ENCODE measurements around the gene KAZALD1.

The KAZALD1 gene

DNA sequence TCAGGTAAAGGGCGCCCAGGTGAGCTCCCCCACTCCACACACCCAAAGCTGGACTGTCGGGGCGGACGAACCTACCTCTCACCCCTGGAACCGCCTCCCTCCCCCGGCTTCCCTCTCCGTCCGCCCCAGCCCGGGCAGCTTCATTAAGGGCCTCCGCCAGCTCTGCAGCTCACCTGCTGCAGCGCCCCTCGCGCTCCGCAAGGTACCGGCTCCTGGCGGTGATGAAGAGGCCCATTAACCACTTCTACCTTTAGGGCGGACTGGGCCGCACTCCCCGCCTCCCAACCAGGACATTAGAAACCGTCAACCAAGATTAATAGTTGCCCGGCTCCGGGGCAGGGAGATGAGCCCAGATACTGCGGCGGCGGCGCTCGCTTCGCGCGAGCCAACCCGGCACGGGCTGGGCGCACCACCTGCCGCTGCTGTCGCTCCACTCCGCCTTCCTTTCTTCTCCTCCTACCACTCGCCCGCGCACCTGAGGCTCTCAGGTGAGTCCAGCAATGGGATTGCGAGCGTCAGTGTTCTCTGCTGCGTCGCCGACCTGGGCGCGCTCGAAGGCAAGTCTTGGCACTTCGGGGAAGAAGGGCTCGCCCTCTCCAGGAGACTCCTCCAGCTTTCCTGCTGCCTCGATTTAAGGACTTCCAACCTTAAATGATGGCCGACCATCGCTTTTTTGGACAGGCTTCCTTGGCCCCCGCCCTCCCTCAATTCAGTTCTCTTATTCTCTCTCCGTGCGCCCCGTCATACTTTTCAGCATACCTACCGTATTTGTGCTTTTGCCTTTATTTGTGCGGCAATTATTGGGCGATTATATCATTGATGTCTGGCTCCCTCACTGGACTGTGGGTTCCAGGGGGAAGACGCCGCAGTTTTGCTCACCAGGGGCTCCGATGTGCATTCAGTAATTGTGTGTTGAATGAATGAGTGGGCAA lies 13.6 kb upstream of the KAZALD1 start:
- DNase-seq: no peak

DNA sequence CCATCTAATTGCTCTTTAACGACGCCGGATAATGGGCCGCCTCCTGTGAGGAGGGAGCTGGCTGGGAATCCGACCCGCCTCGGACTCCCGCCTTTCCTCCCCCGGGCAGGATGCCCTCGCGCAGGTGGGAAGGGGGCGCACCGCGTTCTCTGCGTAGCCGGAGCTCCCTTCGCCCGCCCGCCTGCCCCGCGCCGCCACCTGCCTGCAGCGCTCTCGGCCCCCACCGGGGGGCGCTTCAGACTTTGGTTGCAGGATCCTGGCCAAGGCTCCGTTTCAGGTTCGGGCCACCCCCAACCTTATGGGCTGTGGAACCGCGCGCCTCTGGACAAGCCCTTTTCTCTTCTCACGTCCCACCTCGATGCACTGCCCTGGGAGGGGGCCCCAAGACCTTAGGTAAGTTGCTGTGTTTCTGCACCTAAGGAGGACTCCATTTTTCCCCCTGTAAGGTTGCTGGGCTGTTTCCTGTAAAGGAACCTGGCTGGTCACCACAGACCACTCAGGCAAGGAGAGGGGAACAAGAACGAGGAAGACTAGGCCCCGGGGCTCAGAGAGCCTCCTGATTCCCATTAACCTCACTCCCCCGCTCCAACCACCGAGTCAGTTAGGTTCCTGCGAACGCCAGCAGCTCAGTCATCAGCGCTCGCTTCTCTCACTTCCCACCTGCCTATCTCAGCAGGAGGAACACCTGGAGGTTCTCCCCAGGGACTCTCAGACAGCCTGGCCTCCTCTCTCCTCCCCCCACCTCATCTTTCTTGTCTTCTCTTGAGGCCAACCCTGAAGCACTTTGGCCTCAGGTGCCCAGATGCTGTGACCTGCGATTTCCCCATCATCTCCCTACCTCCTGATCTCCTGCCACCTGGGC lies 11.3 kb upstream of the KAZALD1 start:
- peak; percentile 78 for DNase-seq

DNA sequence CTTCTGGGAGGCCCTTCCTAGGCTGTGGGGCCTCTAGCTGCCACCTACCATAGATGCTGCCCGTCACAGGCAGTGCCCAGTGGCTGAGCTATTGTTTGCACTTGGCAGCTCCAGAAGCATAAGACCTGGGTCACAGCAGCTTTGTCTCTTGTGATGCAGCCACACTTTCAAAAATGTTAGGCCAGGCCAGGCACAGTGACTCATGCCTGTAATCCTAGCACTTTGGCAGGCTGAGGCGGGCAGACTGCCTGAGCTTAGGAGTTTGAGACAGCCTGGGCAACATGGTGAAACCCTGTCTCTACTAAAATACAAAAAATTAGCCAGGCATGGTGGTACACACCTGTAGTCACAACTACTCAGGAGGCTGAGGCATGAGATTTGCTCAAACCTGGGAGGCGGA lies 9.5 kb upstream of the KAZALD1 start:
- DNase-seq: no peak

- no peak for DNase-seq
Observed at GRCh38 chr10:101053516-101053915, 8.3 kb upstream of the KAZALD1 start.

- no peak for DNase-seq
Observed at GRCh38 chr10:101054351-101054750, 7.4 kb upstream of the KAZALD1 start.

DNA sequence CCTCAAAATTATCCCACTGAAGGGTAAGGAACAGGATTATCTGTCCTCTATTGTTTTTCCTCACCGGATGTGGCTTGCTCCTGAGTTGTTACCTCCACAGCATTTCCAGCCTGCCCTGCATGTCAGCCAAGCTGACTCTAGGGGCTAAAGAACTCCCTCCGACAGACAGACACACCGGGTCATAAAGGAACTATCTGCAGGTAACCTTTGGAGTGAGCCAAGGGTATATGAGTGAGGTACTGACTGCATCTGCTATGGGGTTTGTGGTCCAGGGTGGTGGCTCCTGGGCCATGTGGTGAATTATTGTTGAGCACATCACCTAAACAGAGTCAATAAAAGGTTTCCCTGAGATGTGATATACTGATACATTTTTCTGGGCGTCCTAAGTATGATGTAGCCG lies 6.9 kb upstream of the KAZALD1 start:
- no peak for DNase-seq

GRCh38 chr10:101055411-101055810 lies 6.4 kb upstream of the KAZALD1 start:
- DNase-seq: no peak

- DNase-seq: no peak
Observed at GRCh38 chr10:101056365-101057151, 5.2 kb upstream of the KAZALD1 start.

DNA sequence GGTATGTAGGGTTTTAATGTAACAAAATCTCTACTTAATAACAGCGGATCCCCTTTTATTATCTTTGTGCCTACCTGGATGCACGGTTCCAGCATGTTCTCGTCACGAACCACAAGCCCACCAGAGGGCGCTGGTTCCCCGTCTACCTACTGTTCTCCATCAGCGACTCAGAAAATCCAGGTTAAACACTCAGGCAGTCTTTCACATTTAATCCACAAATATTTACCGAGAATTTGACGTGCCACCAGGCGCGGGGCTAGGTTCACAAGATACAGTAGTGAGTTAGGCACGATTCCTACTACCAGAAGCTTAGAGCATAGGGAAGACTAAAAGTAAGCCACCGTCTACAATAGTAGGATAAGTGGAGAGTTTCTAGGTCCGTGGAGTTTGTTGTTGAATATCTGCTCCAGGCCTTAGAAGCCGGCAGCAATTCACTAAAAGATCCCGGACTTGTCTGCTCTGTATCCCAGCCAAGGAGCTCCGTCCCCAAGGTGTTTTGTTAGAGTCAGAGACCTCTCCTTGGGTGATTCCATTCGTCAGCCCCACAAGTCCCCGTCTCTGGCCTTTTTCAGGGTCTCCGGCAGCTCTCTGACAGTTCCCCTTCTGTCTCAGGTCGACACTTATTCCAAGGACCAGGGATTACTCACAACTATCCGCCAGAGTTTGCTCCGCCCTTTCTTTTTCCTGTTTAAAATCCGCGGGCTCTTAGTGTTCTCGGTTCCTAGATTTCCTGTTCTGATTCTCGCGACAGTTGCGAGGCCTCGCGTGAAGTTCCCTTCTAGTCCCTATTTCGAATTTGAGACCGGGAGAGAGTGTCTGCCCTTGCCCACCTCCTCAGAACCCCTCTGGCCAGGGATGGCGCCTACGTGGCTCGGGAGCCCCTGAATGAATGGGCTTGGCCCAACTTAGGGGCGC lies 1.5 kb upstream of the KAZALD1 start:
- peak; percentile 93 for DNase-seq

DNA sequence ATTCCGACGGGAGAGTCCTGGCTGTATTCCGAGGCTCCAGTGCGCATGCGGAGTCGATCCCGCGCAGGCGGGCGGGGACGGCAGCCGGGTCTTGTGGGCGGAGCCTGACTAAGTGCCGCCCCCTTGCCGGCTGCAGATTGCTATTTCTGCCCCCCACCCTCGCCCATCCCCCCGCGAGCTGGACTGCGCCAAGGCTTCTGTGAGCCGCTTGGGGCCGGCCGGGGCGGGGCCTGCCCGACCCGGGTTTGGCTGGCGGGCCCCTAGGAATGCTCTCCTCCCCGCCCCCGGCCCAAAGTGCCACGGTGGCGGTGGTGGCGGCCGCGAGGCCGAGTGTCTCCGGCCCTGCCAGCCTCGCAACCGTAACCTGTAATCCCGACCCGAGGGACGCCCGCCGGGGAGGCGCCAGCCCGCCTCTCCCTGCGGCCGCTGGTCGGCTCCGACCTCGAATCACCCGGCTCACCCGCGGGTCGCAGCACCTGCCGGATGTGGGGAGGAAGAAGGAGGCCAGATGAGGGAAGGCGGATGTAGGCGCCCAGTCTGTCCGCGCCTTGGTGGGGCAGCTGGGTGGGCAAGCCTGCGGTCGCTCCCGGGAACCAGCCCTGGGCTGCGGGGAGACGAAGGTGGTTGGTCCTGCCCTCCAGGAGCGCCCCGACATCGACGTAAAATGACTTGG lies 702 bp upstream of the KAZALD1 start:
- DNase-seq: peak; percentile 91

DNA sequence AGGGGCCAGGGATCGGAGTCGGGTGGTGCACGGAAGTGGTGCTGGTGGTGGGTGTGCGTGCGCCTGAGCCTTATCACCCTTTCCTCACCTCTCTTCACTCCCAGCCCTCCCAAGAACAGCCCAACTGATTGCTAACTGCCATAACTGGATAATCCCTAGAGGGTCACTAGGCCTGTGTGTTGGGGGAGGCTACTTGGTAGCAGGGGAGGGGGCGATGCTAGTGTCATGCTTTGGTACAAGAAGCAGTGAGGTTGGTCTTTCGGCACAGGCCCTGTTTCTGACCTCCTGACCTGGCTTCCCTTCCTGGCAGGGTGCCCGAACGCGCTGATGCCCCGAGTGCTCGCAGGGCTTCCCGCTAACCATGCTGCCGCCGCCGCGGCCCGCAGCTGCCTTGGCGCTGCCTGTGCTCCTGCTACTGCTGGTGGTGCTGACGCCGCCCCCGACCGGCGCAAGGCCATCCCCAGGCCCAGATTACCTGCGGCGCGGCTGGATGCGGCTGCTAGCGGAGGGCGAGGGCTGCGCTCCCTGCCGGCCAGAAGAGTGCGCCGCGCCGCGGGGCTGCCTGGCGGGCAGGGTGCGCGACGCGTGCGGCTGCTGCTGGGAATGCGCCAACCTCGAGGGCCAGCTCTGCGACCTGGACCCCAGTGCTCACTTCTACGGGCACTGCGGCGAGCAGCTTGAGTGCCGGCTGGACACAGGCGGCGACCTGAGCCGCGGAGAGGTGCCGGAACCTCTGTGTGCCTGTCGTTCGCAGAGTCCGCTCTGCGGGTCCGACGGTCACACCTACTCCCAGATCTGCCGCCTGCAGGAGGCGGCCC lies 652 bp downstream of the KAZALD1 start:
- peak; percentile 54 for DNase-seq

- no peak for DNase-seq
Observed at GRCh38 chr10:101063050-101063525, 1.3 kb downstream of the KAZALD1 start.

DNA sequence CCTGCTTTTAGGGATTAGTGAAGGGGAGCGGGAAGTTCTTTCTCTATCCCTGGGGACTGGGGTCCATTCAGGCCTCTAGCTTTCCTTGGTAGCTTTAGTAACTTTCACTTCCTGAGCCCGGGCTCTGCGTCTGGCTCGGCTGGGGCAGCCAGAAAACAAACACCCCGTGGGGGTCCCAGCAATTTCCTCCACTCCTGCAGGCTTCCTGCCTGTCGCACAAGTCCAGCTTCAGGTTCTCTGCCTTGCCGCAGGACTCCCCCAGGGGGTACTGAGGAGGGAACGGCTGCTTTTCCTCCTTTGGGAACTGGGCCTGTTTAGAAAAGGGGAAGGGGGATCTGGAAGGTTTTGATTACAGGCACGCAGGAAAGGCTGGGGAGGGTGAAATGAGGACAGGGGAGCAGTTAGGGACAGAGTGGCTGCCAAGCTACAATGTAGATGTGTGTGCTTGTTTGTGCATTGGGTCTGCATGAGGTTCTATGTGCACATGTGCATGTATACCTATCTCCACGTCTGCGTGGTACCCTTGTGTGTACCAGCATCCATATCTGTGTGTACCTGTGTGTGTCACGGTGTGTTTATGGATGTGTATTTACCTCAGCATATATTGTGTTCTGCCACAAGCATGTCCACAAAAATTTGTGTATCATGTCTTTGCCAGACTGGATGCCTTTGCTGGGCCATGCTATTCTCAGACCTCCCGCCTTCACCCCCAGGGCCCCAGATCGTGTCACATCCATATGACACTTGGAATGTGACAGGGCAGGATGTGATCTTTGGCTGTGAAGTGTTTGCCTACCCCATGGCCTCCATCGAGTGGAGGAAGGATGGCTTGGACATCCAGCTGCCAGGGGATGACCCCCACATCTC lies 2.0 kb downstream of the KAZALD1 start:
- DNase-seq: no peak

- DNase-seq: no peak
Observed at GRCh38 chr10:101064415-101065030, 2.7 kb downstream of the KAZALD1 start.

- DNase-seq: no peak
Observed at GRCh38 chr10:101065481-101066145, 3.8 kb downstream of the KAZALD1 start.

DNA sequence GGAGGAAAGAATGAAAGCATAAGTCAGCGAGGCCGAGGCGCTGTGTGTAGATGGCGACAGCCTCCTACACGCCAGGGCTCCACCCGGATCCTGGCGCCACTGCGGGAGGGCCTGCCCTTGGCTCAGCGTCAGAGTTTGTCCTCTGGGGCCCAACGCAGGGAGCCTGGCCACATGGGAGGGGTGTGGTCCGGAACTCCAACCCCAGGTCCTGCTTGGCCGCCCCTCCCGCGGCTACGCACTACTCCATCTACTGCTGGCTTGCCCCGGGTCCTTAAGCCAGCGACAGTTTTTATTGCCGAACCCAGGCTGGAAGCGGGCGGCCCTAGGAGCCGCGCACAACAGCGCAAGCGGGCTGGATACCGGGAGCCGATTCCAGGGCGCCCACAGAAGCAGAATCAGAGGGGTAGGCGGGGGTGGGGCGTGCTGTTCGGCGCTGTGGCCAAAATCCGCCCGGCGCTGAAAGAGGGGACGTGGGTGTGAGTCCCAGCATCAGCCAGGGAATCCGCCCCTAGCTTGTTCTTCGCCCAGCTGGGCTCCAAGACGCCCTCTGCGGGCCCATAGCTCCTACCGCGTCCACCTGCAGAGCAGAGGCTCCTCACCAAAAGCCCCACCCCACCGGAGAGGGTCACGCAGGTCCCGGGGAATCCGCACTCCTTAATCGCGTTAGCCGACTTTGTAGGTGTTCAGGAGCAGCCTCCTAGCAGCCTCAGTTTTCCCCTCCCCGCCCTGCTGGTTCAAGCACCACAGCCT lies 4.5 kb downstream of the KAZALD1 start:
- DNase-seq: peak; percentile 40

GRCh38 chr10:101066896-101067355 lies 5.1 kb downstream of the KAZALD1 start:
- DNase-seq: no peak
